ENCODE measurements around the gene OR13C4.
"Not testable (repeated sequence)": the region's sequence is repeated elsewhere in the genome, so short reads cannot be mapped to it uniquely, and the experiment has no call there.

The OR13C4 gene

GRCh38 chr9:104527109-104527508 lies at the start of gene OR13C4:
TSS of gene OR13C4 (minus strand) at chr9:104527209. CDS start at chr9:104527209, 0 bp downstream.
- no peak for DNase-seq

DNA sequence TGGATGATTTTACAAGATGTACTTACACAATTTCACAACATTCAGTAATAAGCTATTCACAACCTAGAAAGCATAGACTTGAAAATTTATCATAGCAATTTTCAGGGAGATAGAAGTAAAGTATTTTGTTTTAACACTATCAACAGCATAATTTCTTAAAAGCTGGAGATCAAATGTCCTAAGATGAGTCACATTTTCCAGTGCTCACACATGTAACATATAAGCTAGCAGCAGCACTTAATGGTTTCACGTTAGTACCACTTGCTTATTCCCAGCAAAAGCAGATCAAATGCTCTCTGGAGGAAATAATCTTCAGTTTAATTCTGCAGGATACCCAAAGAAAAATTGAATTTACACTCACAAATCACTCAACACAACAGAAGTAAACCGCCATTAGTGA lies 48.4 kb upstream of the OR13C4 start:
- no peak for DNase-seq

DNA sequence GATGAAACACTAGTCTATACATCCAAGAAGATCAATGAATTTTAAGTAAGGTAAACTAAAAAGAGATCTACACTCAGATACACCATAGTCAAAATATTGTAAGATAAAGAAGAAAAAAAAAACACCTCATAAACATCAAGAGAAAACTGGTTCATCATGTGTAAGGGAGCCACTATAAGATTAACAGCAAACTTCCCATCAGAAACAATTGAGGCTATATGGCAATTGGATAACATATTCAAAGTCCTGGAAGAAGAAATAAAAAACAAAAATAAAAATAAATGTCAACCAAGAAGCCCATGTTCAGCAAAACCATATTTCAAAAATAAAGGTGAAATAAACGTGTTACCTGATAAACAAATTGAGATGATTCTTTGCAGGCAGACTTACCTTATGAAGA lies 45.6 kb upstream of the OR13C4 start:
- no peak for DNase-seq

- no peak for DNase-seq
Measured at GRCh38 chr9:104568868-104569267, 41.9 kb upstream of the OR13C4 start, which contains the start of gene OR13C8. TSS of gene OR13C8 (plus strand) at chr9:104569168. CDS start at chr9:104569168, 0 bp downstream.

DNA sequence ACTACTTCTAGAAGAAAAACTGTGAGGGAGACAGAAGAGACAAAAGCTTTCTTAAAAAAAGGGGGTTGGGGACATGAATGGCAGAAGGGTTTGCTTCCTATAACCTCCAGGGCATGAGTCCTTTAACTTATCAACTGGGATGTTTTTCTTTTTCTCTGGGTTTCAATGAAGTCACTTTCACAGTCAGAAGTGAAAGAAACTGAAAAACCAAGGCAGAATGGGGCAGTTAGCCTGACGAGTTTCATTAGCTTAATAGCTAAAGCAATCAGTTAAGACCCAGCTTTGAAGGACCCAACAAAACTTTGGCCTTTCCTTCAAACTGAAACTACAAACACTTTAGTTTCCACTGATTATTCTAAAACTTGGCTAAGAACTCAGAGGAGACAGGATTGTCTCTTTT lies 37.3 kb upstream of the OR13C4 start:
- DNase-seq: no peak

DNA sequence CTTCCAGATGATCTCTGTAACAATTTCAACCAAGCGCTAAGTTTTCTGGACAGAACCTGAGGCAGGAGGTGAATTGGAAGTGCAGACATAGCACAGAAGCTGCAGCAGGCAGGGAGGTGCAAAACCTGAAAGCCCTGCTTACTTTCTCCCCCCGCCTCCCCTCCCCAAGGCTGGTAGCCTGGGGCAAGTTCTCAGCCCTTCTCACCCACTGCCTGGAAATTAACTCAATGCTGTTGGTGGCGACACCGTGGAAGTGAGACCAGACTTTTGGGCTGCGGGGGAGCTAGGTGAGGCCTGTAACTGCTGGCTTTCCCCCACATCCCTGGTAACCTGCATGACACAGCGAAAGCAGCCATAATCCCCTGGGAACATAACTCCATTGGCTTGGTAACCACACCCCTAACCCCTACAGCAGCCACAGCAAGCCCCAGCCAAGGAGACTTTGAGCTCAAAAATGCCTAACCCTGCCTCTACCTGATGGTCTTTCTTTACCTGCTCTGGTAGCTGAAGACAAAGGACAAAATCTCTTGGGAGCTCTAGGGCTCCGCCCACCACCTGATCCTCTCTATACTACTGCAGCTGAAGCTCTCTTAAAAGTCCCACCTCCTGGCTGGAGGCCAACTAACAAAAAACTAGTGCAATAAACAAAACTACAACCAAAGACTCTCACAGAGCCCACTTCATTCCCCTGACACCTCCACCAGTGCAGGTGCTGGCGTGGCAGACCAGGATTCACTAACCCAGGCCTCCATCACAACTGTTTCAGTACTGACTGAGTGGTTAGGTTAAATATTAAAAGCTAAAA lies 30.0 kb upstream of the OR13C4 start:
- DNase-seq: no peak

- no peak for DNase-seq
Measured at GRCh38 chr9:104555521-104555920, 28.5 kb upstream of the OR13C4 start.

- DNase-seq: no peak
Measured at GRCh38 chr9:104553261-104553660, 26.3 kb upstream of the OR13C4 start.

DNA sequence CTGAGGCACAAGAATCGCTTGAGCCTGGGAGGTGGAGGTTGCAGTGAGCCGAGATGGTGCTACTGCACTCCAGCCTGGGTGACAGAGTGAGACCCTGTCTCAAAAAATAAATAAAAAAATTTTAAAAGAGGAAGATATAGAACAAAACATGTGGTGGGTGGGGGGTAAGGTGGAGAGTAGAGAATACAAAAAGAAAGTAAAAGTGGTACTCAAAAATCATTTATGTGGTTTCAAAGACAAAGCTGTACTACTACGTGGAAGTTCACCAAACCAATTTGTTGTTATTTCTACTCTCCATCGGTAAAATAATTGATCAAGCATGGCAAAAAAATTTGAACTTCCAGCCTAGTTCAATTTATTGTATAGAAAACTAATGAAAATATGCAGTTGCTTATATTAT lies 17.6 kb upstream of the OR13C4 start:
- no peak for DNase-seq

DNA sequence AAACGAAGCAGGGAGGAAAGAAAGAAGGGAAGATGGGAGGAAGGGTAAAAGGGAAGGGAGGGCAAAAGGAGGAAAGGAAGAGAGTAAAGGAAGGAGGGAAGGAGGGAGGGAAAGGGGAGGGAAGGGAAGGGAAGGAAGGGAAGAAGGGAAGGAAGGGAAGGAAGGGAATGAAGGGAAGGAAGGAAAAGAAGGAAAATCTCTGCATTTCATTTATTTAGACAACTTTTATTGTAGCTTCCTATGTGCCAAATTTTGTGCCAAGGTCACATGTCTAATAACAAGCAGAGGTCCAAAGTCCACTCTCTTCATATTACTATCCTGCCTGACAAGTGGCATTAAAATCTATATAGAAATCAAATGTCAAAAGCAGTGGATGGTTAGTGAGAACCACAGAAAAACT lies 12.3 kb upstream of the OR13C4 start:
- no peak for DNase-seq

- DNase-seq: no peak
Measured at GRCh38 chr9:104536756-104537155, 9.7 kb upstream of the OR13C4 start, which contains the start of gene OR13C3. TSS of gene OR13C3 (minus strand) at chr9:104536856. CDS start at chr9:104536723, 133 bp downstream.

DNA sequence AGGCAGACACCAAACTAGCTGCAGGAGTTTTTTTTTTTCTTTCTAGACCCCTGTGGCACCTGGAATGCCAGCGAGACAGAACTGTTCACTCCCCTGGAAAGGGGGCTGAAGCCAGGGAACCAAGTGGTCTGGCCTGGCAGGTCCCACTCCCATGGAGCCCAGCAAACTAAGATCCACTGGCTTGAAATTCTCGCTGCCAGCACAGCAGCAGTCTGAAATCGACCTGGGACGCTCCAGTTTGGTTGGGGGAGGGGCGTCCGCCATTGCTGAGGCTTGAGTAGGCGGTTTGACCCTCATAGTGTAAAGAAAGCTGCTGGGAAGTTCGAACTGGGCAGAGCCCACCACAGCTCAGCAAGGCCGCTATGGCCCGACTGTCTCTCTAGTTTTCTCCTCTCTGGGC lies 6.8 kb downstream of the OR13C4 start:
- not testable (repeated sequence) for DNase-seq

DNA sequence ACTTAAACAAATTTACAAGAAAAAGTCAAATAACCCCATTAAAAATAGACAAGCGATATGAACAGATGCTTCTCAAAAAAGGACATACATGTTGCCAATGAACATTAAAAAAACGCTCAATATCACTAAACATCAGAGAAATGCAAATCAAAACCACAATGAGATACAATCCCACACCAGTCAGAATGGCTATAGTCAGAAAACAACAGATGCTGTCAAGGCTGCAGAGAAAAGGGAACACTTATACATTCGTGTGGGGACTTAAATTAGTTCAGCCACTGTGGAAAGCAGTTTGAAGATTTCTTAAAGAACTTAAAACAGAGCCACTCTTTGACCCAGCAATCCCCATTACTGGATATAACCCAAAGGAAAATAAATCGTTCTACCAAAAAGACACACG lies 12.1 kb downstream of the OR13C4 start:
- DNase-seq: no peak

DNA sequence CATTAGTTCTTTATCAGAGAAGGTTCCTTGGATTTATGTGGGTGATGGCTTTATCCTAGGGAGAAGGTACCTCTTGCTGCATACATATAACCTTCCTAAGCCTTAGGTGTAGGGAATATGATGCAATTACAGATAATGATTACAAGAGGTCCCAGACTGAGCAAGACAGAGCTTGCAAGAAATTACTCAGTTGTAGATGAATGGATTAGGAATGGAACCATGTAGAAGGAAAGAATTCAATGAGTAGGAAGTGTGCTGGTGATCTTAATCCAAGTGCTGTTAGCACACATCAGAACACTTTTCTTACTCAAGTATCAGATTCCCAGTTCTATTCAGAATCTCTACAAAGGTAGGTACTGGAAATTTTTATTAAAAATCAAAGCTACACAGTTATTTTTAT lies 20.4 kb downstream of the OR13C4 start:
- no peak for DNase-seq

DNA sequence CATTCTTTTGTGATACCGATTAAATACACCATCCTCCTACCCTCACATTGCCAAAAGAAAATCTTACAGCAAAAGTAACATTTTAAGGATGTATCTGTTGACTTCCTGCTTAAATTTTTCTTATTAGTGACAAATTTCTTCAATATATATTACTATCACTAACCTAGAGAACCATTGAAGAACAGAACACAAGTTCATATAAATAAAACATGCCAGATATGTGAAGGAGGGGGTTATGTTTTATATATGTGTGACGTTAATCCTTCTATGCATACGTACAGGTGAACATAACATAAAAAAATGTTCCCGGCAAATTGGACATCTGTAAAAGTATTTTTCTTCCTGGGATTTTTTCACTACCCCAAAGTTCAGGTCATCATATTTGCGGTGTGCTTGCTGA lies 23.0 kb downstream of the OR13C4 start, which contains the start of gene OR13F1:
Gene OR13F1 (plus strand): TSS at position 301 of the 400 bp plus-strand sequence. CDS start 0 bp downstream, at position 301.
- DNase-seq: no peak

DNA sequence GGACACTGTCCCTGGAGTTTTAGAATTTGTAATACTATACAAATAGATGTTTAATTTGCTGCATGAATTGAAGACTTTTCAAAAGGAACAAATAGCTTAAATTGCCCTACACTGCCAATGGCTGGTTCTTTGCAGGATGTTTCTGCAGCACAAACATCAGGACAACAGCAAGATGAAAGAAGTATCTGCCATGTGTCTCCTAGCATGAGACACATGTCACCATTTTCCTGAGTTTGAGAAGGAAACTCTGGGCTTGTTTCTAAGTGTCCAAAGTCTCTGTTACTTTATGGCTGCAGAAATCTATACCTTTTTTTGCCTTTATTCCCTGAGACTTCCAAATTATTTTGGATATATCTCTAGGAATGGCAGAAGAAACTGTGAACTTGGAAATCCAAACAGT lies 23.6 kb downstream of the OR13C4 start:
- DNase-seq: no peak

DNA sequence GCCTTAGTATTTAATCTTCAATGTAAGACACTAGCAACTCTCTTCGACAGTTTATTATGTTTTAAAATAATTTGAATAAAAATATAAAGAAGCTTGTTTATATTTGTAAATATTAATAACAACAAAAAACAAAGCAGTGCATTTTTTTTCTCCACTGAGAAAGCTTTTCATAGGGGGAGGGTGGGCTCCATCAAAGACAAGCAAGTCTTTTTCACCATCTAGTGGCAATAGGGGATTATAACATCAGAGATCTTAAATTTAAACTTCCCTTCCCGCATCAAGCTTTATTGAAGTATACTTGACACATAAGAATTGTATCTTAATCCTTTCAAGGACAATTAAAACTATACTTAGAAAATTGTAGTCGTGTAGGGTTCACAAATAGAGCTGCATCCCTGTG lies 32.2 kb downstream of the OR13C4 start:
- no peak for DNase-seq

- no peak for DNase-seq
Measured at GRCh38 chr9:104485014-104485413, 42.0 kb downstream of the OR13C4 start.

- no peak for DNase-seq
Measured at GRCh38 chr9:104482921-104483570, 44.0 kb downstream of the OR13C4 start.
